ENCODE results near the gene CMSS1. TPM values are rescaled to one million over a fixed set of nuclear protein-coding genes. Genes with fewer than 3 reads are reported as not detected.

Gene CMSS1
- total and polyA plus RNA-seq, 11 donors, result 13.5 to 48.4 (median 34.8) TPM

DNA sequence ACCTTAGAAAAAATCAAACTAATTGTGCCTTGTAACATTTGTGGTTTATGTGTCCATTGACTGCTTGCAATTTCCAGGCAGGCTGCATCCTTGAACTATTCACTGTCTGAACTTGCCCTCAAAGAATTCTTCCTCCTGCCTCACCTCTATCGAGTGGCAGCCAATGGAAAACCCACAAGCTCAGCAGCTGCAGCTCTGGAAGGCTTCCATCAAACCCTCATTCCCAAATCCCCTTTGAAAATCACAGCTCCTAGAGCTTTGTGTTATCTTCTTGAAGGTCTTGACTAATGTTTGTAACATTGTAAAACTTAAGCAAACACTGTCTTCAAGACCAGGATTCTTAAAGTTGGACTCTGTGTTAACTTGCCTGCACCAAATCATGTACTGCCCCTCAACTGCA is 215.5 kb downstream of the CMSS1 start:
- Histone ChIP-seq H3K27me3 (no peaks in the 10 kb centered on the region), H3K36me3 (no peaks in the 10 kb centered on the region), H3K4me1 (peaks cover 0 to 27% (median 10%) of the 10 kb centered on the region in 12 donors), H3K9me3 (no peaks in the 10 kb centered on the region), H3K27ac (peak overlapping the region in 1 of 12 donors; percentile 47), H3K4me3 (no peak overlapping the region)
- intact Hi-C loops (cut with DNase I), result loop anchor here in 1 of 10 donors (5.0 kb wide), 1 partner anchor 91 kb away; no protein-coding TSS in a partner anchor
- peak; percentile 24 to 55 (median 40) for ATAC-seq
- no peak for DNase-seq
- no peak for TF ChIP-seq POLR2A (IDR thresholded peaks at IDR 0.05)
- TF ChIP-seq, protein P1, sequence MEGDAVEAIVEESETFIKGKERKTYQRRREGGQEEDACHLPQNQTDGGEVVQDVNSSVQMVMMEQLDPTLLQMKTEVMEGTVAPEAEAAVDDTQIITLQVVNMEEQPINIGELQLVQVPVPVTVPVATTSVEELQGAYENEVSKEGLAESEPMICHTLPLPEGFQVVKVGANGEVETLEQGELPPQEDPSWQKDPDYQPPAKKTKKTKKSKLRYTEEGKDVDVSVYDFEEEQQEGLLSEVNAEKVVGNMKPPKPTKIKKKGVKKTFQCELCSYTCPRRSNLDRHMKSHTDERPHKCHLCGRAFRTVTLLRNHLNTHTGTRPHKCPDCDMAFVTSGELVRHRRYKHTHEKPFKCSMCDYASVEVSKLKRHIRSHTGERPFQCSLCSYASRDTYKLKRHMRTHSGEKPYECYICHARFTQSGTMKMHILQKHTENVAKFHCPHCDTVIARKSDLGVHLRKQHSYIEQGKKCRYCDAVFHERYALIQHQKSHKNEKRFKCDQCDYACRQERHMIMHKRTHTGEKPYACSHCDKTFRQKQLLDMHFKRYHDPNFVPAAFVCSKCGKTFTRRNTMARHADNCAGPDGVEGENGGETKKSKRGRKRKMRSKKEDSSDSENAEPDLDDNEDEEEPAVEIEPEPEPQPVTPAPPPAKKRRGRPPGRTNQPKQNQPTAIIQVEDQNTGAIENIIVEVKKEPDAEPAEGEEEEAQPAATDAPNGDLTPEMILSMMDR (IDR thresholded peaks at IDR 0.05), result no peak
- 41 to 79% (median 72%) methylated on average over 1 of the region's 1 CpG for WGBS, 4 donors

DNA sequence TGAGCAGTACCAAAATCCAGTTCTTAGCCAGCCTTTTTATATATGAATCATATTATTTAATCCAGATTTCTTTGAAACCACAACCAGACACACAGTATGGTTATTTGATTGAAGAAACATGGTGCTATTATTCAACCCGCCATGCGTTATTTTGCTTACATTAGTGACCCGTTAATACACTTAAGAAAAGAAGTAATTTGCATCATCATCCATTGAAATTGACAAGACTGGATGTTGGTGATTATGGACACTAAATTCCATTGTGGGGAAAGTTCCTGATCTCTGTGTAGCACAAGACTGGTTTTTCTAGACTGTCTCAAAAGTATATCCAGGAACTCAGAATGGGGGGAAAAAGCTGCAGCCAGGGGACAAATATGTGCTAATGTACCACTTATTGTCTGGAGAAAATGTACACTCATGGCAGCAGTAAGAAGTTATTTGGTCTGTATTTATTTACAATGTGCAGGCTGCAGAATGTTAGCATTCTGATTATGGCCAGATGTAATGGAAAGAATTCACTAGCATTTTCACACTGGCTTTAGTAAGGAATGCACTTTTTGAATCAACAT is 216.3 kb downstream of the CMSS1 start:
- Histone ChIP-seq H3K4me1 (peaks cover 0 to 27% (median 10%) of the 10 kb centered on the region in 12 donors), H3K27me3 (no peaks in the 10 kb centered on the region), H3K27ac (peak overlapping the region in 1 of 12 donors; percentile 47), H3K4me3 (no peak overlapping the region), H3K36me3 (no peaks in the 10 kb centered on the region), H3K9me3 (no peaks in the 10 kb centered on the region)
- ATAC-seq, result no peak
- no peak for DNase-seq
- TF ChIP-seq, protein P1 (IDR thresholded peaks at IDR 0.05), result no peak
- no peak for TF ChIP-seq POLR2A (IDR thresholded peaks at IDR 0.05)
- 98 to 100% (median 98%) methylated on average over 3 of the region's 3 CpGs for WGBS, 4 donors
- intact Hi-C loops (cut with DNase I), result loop anchor here in 1 of 10 donors (5.0 kb wide), 1 partner anchor 92 kb away; no protein-coding TSS in a partner anchor

DNA sequence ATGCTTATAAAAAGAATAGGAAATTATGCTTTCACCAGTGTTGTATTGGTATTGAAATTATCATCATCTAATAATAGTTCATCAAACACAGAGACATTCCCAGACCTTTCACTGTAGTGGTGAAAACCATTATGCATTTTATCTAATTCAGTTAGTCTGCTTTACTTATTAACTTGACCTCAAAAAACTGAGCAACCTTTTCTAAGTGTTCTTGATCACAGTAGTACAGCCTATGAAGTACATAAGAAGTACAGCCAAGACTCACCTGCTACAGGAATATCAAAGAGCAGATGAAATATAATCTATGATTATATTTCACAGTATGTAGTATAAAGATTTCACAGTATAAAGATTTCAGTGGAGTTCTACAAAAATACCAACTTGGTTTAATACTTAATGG is 221.4 kb downstream of the CMSS1 start:
- intact Hi-C loops (cut with DNase I), result no loop called here
- ATAC-seq (no peak), DNase-seq (no peak)
- Histone ChIP-seq H3K36me3 (no peaks in the 10 kb centered on the region), H3K4me1 (peaks cover 17 to 44% (median 33%) of the 10 kb centered on the region in 12 donors), H3K27ac (peak overlapping the region in 6 of 12 donors; percentile 18 to 93 (median 90)), H3K27me3 (no peaks in the 10 kb centered on the region), H3K9me3 (no peaks in the 10 kb centered on the region), H3K4me3 (no peak overlapping the region)
- TF ChIP-seq, protein P1 (IDR thresholded peaks at IDR 0.05), result no peak
- TF ChIP-seq POLR2A (IDR thresholded peaks at IDR 0.05), result no peak

DNA sequence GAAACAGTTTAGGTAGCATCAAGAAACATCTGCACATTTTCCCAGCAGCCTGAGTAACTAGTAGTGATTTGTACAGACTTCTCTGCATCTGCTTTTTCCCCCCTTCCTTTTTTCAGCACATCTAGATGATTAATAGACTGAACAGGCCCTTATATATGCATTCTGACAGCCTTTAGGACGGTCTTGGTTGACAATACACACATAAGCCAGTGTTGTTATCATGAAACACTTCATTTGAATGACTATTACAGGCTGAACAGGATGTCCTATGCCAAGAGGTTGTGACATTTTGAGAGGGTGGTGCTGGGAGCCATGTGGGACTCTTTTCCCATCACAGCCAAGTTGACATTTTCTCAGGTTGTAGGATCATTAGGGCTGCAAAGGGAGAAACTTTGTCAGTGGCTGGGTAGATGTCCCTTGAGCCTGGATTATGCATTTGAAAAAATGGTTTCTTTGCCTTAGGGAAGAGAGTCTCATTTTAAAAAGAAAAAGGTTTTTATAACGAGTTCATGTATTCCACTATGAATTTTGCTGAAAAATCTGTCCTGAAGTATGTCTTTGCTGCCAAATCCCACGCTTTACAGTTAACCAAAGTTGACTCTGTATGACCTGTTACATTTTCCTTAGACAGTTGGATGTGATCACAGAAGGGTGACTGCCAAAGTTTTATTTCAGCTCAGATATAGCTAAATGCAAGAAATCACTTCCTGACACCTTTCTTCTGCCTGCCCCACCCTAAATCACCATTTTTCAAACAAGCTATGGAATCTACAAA is 223.0 kb downstream of the CMSS1 start:
- ATAC-seq (peak; percentile 88 to 96 (median 90)), DNase-seq (peak in 4 of 5 donors; percentile 42 to 61 (median 58))
- H3K27ac ChIP-seq, result peak overlapping the region; percentile 81 to 93 (median 91)
- H3K27me3 ChIP-seq, result no peaks in the 10 kb centered on the region
- H3K9me3 ChIP-seq, result no peaks in the 10 kb centered on the region
- intact Hi-C loops (cut with DNase I), result loop anchor here in 8 of 10 donors (2.0 to 10.0 kb wide), 8 partner anchors 33 to 166 kb away; no protein-coding TSS in a partner anchor
- H3K4me3 ChIP-seq, result peak overlapping the region in 1 of 12 donors; percentile 1
- H3K36me3 ChIP-seq, result no peaks in the 10 kb centered on the region
- peaks cover 17 to 59% (median 35%) of the 10 kb centered on the region in 12 donors for H3K4me1 ChIP-seq
- 35 to 53% (median 43%) methylated on average over 3 of the region's 3 CpGs for WGBS, 4 donors
- TF ChIP-seq POLR2A (IDR thresholded peaks at IDR 0.05), result no peak
- TF ChIP-seq, protein P1 (IDR thresholded peaks at IDR 0.05), result no peak

All from heart left ventricle (tissue), 16 donors.